Gastroesophageal sphincter (tissue), 3 donors: Measurements from ENCODE around the gene APOOL.

Experiments used
- CTCF ChIP-seq, 4 experiments: fragments of 200-600 bp in 2 of 4; fragments of 450-650 bp in 2 of 4; sonication (generic) in 1 of 4; IDR thresholded peaks; one replicate each; pipeline ENCODE4 v1.5.1; 2017 to 2019; ENCODE audit warnings: antibody characterized with exemption in 4 of 4, mild to moderate bottlenecking in 2 of 4, moderate library complexity in 2 of 4
- EP300 ChIP-seq: sonication (generic); formaldehyde crosslinking; IDR thresholded peaks from one replicate; pipeline ENCODE4 v1.6.1; 2017; ENCODE audit warnings: antibody characterized with exemption, mild to moderate bottlenecking
- POLR2A ChIP-seq, 2 donors: fragments of 450-650 bp; IDR thresholded peaks; one replicate each; pipeline ENCODE4 v1.6.1; 2017; ENCODE audit warnings: antibody characterized with exemption in 2 of 2, mild to moderate bottlenecking in 2 of 2, moderate library complexity in 1 of 2
- POLR2AphosphoS5 ChIP-seq: sonication (generic); formaldehyde crosslinking; IDR thresholded peaks from one replicate; pipeline ENCODE4 v1.6.1; 2017; ENCODE audit warnings: antibody characterized with exemption

DNA sequence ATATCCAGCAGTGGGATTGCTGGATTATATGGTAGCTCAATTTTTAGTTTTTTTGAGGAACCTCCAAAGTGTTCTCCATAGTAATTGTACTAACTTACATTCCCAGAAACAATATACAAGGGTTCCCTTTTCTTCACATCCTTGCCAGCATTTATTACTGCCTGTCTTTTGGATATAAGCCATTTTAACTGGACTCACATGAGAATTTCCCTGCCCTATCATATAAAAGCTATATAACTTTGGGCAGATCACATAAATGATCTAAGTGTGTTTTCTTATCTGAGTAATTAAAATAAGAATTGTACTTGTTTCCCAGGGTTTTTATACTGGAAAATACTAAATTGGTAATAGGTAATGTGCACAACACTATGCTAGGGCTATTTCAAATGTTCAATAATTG is 25.4 kb downstream of the APOOL start:
- no peak for TF ChIP-seq POLR2AphosphoS5
- TF ChIP-seq CTCF (IDR thresholded peaks at IDR 0.05), result no peak
- TF ChIP-seq POLR2A (IDR thresholded peaks at IDR 0.05), result no peak
- no peak for TF ChIP-seq EP300
